GM23338 (cell line): ENCODE results near the gene CD40. TPM values are rescaled to one million over a fixed set of nuclear protein-coding genes. Genes with fewer than 3 reads are reported as not detected.

ENCODE experiments used
- ATAC-seq: fragments of 200-7000 bp; cut with Tn5 transposase; 3 replicates; pipeline ENCODE4 v1.9.1; 2020
- DNase-seq: peaks from one replicate; pipeline ENCODE4 v3.0.0-alpha.2; 2015; ENCODE audit warnings: low spot score
- H2AFZ ChIP-seq: fragments of 200-600 bp; sonication (generic); 2 replicates; pipeline ENCODE4 v1.8.0; 2016; ENCODE audit warnings: antibody characterized with exemption, mild to moderate bottlenecking, moderate library complexity
- H3F3A ChIP-seq: fragments of 200-600 bp; sonication (generic); replicated peaks from 2 replicates; pipeline ENCODE4 v1.8.0; 2017; ENCODE audit warnings: antibody characterized with exemption, mixed run types, low read depth
- H3K27ac ChIP-seq: fragments of 200-600 bp; sonication (generic); 2 replicates; pipeline ENCODE4 v1.6.1; 2016; ENCODE audit warnings: low read depth
- H3K27me3 ChIP-seq: fragments of 200-600 bp; sonication (generic); 2 replicates; pipeline ENCODE4 v1.8.0; 2016; ENCODE audit warnings: mild to moderate bottlenecking, mixed run types, moderate library complexity; ENCODE audit not compliant: insufficient read depth
- H3K36me3 ChIP-seq: fragments of 200-600 bp; sonication (generic); 2 replicates; pipeline ENCODE4 v1.8.0; 2016; ENCODE audit warnings: mild to moderate bottlenecking; ENCODE audit not compliant: insufficient read depth
- H3K4me1 ChIP-seq: fragments of 200-600 bp; sonication (generic); 2 replicates; pipeline ENCODE4 v1.8.0; 2016; ENCODE audit warnings: mild to moderate bottlenecking, moderate library complexity; ENCODE audit not compliant: insufficient read depth
- H3K4me2 ChIP-seq: fragments of 200-600 bp; sonication (generic); 2 replicates; pipeline ENCODE4 v1.7.1; 2017; ENCODE audit warnings: mixed run types
- H3K4me3 ChIP-seq: fragments of 200-600 bp; sonication (generic); 2 replicates; pipeline ENCODE4 v1.6.1; 2016; ENCODE audit warnings: mixed run types
- H3K79me2 ChIP-seq: fragments of 200-600 bp; sonication (generic); replicated peaks from 2 replicates; pipeline ENCODE4 v1.8.0; 2017; ENCODE audit warnings: mild to moderate bottlenecking; ENCODE audit not compliant: insufficient read depth
- H3K9me2 ChIP-seq: fragments of 200-600 bp; sonication (generic); 2 replicates; pipeline ENCODE4 v1.8.0; 2017; ENCODE audit not compliant: insufficient read depth
- H4K20me1 ChIP-seq: fragments of 200-600 bp; sonication (generic); replicated peaks from 2 replicates; pipeline ENCODE4 v1.8.0; 2017; ENCODE audit warnings: mild to moderate bottlenecking; ENCODE audit not compliant: insufficient read depth
- H3K27ac Mint-ChIP-seq: 2 replicates; pipeline ENCODE4 v1.8.0; 2020; ENCODE audit warnings: inconsistent platforms, mild to moderate bottlenecking, moderate library complexity, mixed read lengths
- H3K27me3 Mint-ChIP-seq: 3 replicates; pipeline ENCODE4 v1.8.0; 2022; ENCODE audit warnings: low read depth, mild to moderate bottlenecking, moderate library complexity, mixed read lengths, inconsistent platforms; ENCODE audit not compliant: insufficient read depth, poor library complexity
- H3K36me3 Mint-ChIP-seq: 3 replicates; pipeline ENCODE4 v1.8.0; 2021; ENCODE audit warnings: low read depth, mild to moderate bottlenecking, inconsistent platforms, moderate library complexity, mixed read lengths
- H3K4me1 Mint-ChIP-seq: 3 replicates; pipeline ENCODE4 v1.8.0; 2020; ENCODE audit warnings: mild to moderate bottlenecking, inconsistent platforms, mixed read lengths
- H3K4me3 Mint-ChIP-seq: 3 replicates; pipeline ENCODE4 v1.8.0; 2021; ENCODE audit warnings: moderate library complexity, mild to moderate bottlenecking, inconsistent platforms, mixed read lengths
- H3K9me3 Mint-ChIP-seq: 3 replicates; pipeline ENCODE4 v1.8.0; 2020; ENCODE audit warnings: moderate library complexity, mild to moderate bottlenecking, inconsistent platforms, mixed read lengths
- CREB1 ChIP-seq: fragments of 250-450 bp; sonication (Bioruptor Pico); IDR thresholded peaks from 2 replicates; pipeline ENCODE4 v1.5.0; 2020; ENCODE audit warnings: low read depth, mild to moderate bottlenecking, moderate library complexity
- EZH2 ChIP-seq: fragments of 200-600 bp; sonication (generic); IDR thresholded peaks from one replicate; pipeline ENCODE4 v1.8.0; 2017; ENCODE audit warnings: antibody characterized with exemption, mild to moderate bottlenecking, low read depth; ENCODE audit not compliant: unreplicated experiment
- EZH2phosphoT487 ChIP-seq: fragments of 200-600 bp; sonication (generic); IDR thresholded peaks from one replicate; pipeline ENCODE4 v1.8.1; 2018; ENCODE audit warnings: antibody characterized with exemption; ENCODE audit not compliant: unreplicated experiment
- JUNB ChIP-seq: IDR thresholded peaks from one replicate; pipeline ENCODE4 v1.6.1; 2016; ENCODE audit warnings: antibody characterized with exemption; ENCODE audit not compliant: unreplicated experiment
- NANOG ChIP-seq: IDR thresholded peaks from 2 replicates; pipeline ENCODE4 v1.6.1; 2016; ENCODE audit warnings: antibody characterized with exemption, borderline replicate concordance
- STAT1 ChIP-seq: IDR thresholded peaks from one replicate; pipeline ENCODE4 v1.6.1; 2016; ENCODE audit warnings: antibody characterized with exemption; ENCODE audit not compliant: unreplicated experiment
- ZNF114 ChIP-seq: fragments of 250-450 bp; sonication (Bioruptor Pico); IDR thresholded peaks from 2 replicates; pipeline ENCODE4 v1.5.0; 2020; ENCODE audit warnings: mild to moderate bottlenecking, moderate library complexity
- ZNF331 ChIP-seq: fragments of 250-450 bp; sonication (Bioruptor Pico); IDR thresholded peaks from 2 replicates; pipeline ENCODE4 v1.5.0; 2020; ENCODE audit warnings: low read depth, mild to moderate bottlenecking, moderate library complexity
- polyA plus RNA-seq: library from polyadenylated mRNA; unstranded; fragments of >200 nt; fragmentation: Nextera tagmentation; extraction: Ambion mirVana; gene quantifications from 2 replicates; pipeline ENCODE4 v1.2.1, GENCODE V29; 2016
- total RNA-seq: library from RNA; depleted of rRNA; stranded (reverse); fragments of >200 nt; shearing (Covaris generic); gene quantifications from 2 replicates; pipeline ENCODE4 v1.2.3, GENCODE V29; 2014
- TF ChIP-seq, protein P1 (sequence below): IDR thresholded peaks from 2 replicates; pipeline ENCODE4 v1.6.1; 2016; ENCODE audit warnings: antibody characterized with exemption
- TF ChIP-seq, protein P2 (sequence below): IDR thresholded peaks from one replicate; pipeline ENCODE4 v1.6.1; 2018; ENCODE audit warnings: antibody characterized with exemption; ENCODE audit not compliant: unreplicated experiment

CD40 gene
- total and polyA plus RNA-seq, 2 experiments from 2014 or later: 15.4 to 18.9 TPM

DNA sequence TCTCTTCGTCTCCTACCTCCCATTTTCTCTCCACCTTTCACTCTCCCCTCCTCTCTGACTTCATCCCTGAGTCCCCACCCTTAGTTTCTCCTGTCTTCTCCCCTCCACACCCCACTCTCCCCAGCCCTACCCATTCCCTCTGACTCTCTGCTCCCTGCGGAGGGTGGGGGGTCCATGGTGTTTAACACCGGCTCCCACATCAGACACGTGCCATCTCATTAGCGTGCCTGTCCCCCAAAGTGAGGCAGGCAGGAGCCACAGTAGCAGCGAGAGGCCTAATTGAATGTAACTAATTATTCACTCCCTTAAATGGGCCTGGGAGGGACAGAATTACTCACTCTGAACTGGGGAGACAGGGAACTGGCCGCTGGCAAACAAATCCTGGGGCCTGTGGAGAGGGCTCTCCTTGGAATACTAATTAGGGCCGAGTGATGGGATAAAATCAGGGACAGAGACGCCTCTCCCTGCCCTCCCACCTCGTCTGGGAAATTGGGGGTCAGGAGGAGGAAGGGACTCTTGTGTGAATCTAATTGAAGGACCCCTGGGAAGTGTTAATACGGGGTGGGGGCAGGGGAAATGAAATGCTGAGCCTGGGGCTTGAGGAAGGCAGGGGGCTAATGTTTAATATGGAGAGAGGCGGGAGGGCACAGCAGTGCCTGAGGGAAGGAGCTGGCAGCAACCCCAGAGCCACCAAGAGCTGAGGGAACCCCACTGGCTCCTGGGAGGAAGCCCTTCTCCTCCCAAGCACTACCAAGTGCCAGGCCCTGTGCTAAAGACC lies 17.9 kb downstream of the CD40 start:
- peaks cover 18% of the 10 kb centered on the region for H3K27me3 Mint-ChIP-seq
- H3K27ac ChIP-seq: no peak overlapping the region
- H3K4me3 ChIP-seq: no peak overlapping the region
- no peaks in the 10 kb centered on the region for H3F3A ChIP-seq
- peak; percentile 21 for DNase-seq
- no peaks in the 10 kb centered on the region for H3K36me3 ChIP-seq
- no peaks in the 10 kb centered on the region for H3K36me3 Mint-ChIP-seq
- H3K27ac Mint-ChIP-seq: peak overlapping the region; percentile 29; the same call in 1 of the 2 replicates
- H3K4me1 ChIP-seq: peaks cover 7% of the 10 kb centered on the region; the same call in 1 of the 2 replicates
- H3K9me3 Mint-ChIP-seq: no peaks in the 10 kb centered on the region
- H3K27me3 ChIP-seq: peaks cover 11% of the 10 kb centered on the region; the same call in 1 of the 2 replicates
- no peaks in the 10 kb centered on the region for H3K9me2 ChIP-seq
- H4K20me1 ChIP-seq: no peaks in the 10 kb centered on the region; the same call in 1 of the 2 replicates
- 0 out of 2 replicates have a peak overlapping the region, but pooled peaks have one; percentile 32 for H3K4me2 ChIP-seq
- peak overlapping the region; percentile 38 for H3K4me3 Mint-ChIP-seq
- peaks cover 26% of the 10 kb centered on the region for H3K4me1 Mint-ChIP-seq
- ATAC-seq: peak; percentile 42
- H3K79me2 ChIP-seq: no peaks in the 10 kb centered on the region
- TF ChIP-seq CREB1 (CRISPR knock-in tag) (no peak), ZNF331 (no peak), NANOG (no peak), JUNB (no peak), ZNF114 (no peak), EZH2phosphoT487 (no peak), EZH2 (no peak)
- TF ChIP-seq, protein P1, sequence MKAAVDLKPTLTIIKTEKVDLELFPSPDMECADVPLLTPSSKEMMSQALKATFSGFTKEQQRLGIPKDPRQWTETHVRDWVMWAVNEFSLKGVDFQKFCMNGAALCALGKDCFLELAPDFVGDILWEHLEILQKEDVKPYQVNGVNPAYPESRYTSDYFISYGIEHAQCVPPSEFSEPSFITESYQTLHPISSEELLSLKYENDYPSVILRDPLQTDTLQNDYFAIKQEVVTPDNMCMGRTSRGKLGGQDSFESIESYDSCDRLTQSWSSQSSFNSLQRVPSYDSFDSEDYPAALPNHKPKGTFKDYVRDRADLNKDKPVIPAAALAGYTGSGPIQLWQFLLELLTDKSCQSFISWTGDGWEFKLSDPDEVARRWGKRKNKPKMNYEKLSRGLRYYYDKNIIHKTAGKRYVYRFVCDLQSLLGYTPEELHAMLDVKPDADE: no peak
- peak overlapping the region; percentile 87 for H2AFZ ChIP-seq

DNA sequence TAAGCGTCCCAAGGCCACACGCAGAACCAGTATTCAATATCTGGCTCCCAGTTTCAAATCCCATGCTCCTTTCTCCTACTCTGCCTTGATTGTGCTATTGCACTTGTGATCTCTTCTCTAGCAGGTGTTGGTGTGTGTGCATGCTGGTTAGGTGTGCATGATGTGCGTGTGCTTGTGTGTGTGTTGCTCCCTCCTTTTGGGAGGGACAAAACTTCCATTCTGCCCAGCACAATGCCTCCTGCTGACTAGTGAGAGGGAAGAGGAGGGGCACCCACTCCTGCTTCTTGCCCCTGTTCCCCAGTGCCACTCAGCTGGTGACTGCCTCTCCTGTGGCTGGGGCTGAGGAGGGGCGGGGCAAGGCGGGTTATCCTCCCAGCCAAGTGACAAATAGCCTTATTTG lies 19.7 kb downstream of the CD40 start:
- Histone ChIP-seq H4K20me1 (no peaks in the 10 kb centered on the region), H3F3A (no peaks in the 10 kb centered on the region), H3K4me3 (no peak overlapping the region), H3K27me3 (no peaks in the 10 kb centered on the region), H3K79me2 (no peaks in the 10 kb centered on the region), H3K4me1 (peaks cover 7% of the 10 kb centered on the region; the same call in 1 of the 2 replicates), H2AFZ (no peak overlapping the region), H3K36me3 (no peaks in the 10 kb centered on the region), H3K4me2 (no peak overlapping the region), H3K27ac (no peak overlapping the region), H3K9me2 (no peaks in the 10 kb centered on the region)
- Mint-ChIP-seq H3K9me3 (no peaks in the 10 kb centered on the region), H3K27me3 (peaks cover 15% of the 10 kb centered on the region), H3K4me3 (no peak overlapping the region), H3K27ac (no peak overlapping the region), H3K36me3 (no peaks in the 10 kb centered on the region), H3K4me1 (peaks cover 29% of the 10 kb centered on the region)
- no peak for DNase-seq
- ATAC-seq: no peak
- TF ChIP-seq STAT1: no peak
- no peak for TF ChIP-seq CREB1 (CRISPR knock-in tag)
- TF ChIP-seq EZH2: no peak
- no peak for TF ChIP-seq ZNF331
- TF ChIP-seq, protein P2, sequence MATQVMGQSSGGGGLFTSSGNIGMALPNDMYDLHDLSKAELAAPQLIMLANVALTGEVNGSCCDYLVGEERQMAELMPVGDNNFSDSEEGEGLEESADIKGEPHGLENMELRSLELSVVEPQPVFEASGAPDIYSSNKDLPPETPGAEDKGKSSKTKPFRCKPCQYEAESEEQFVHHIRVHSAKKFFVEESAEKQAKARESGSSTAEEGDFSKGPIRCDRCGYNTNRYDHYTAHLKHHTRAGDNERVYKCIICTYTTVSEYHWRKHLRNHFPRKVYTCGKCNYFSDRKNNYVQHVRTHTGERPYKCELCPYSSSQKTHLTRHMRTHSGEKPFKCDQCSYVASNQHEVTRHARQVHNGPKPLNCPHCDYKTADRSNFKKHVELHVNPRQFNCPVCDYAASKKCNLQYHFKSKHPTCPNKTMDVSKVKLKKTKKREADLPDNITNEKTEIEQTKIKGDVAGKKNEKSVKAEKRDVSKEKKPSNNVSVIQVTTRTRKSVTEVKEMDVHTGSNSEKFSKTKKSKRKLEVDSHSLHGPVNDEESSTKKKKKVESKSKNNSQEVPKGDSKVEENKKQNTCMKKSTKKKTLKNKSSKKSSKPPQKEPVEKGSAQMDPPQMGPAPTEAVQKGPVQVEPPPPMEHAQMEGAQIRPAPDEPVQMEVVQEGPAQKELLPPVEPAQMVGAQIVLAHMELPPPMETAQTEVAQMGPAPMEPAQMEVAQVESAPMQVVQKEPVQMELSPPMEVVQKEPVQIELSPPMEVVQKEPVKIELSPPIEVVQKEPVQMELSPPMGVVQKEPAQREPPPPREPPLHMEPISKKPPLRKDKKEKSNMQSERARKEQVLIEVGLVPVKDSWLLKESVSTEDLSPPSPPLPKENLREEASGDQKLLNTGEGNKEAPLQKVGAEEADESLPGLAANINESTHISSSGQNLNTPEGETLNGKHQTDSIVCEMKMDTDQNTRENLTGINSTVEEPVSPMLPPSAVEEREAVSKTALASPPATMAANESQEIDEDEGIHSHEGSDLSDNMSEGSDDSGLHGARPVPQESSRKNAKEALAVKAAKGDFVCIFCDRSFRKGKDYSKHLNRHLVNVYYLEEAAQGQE: no peak
- no peak for TF ChIP-seq ZNF114
